Measurements from ENCODE around the gene FOXI1.

FOXI1 gene

DNA sequence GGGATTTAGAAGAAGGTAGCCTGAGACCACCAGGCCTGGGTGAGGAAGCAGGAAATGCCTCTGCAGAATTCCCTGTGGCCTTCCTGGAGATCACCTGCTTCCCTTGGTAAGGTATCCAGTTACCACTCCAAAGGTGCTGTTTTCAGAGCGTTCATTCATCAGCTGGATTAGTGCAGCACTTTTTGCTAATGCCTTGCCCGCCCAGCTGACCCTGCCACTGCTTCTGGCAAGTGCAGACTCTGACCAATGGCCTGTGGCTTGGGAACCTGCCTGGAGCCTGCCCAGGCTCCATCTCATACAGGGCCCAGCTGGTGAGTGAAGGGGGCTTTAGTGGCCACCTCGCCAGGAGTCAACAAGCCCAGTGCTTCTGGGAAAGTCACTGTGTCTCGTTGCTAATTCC is 48.6 kb downstream of the FOXI1 start:
- DNase-seq: no peak

DNA sequence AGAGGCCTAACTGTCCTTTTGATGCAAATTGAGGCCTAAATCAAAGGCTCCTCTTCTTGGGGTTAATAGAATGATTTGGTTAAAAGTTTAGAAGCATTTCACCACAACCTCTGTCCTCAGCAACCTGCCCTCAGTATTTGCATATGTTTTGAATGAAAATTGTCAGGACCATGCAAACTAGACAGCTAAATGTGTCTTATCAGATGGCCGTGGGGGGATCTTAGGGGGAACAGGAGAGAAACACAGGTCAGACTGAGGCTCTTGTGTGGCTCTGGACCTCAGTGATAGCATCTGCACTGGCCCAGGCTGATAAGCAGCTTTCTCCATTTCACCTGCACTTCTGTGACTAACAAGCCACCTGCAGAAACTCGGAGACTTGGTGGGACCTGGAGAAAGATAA is 49.0 kb downstream of the FOXI1 start:
- DNase-seq: no peak

DNA sequence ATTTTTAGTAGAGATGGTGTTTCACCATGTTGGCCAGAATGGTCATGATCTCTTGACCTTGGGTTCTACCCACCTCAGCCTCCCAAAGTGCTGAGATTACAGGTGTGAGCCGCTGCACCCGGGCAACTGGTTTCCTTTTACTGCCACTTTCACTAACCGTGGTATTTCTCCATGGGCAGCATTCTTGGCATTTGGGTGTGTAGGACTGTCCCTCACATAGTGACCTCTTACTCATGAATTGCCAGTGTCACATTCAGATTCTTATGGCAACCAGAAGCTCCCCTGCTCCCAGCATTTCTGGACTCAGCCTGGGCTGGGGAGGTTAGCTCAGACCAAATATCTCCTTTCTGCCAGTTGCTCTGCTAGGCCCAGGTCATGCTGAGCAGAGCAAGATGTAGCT is 50.1 kb downstream of the FOXI1 start:
- DNase-seq: no peak

DNA sequence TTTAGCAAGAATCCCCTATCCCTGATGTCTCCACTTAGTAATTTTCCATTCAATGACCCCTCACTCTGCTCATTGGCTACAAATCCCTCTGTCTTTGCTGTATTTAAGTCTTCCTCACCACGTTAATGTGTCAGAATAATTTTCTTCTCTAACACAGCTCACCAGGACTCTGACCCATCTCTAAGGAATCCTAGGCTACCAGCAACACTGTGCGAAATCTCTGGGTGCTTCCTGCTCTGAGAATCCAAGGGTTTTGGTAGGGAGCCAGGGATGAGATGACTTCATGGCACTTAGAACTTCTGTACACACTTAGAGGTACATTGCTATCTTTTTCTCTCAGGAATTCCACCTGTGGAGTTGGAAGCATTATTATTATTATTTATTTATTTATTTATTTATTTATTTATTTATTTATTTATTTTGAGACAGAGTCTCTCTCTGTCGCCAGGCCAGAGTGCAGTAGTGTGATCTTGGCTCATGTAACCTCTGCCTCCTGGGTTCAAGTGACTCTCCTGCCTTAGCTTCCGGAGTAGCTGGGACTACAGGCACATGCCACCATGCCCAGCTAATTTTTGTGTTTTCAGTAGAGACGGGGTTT is 53.5 kb downstream of the FOXI1 start:
- DNase-seq: no peak
